ENCODE results near the gene FETUB. TPM values are rescaled to one million over a fixed set of nuclear protein-coding genes. Genes with fewer than 3 reads are reported as not detected.

Gene FETUB
- total and polyA plus RNA-seq, 2 of the 8 experiments (the other 6 are each of a cell fraction or from before 2014, with no cell fraction given) = 0.15 TPM; not detected in 1

DNA sequence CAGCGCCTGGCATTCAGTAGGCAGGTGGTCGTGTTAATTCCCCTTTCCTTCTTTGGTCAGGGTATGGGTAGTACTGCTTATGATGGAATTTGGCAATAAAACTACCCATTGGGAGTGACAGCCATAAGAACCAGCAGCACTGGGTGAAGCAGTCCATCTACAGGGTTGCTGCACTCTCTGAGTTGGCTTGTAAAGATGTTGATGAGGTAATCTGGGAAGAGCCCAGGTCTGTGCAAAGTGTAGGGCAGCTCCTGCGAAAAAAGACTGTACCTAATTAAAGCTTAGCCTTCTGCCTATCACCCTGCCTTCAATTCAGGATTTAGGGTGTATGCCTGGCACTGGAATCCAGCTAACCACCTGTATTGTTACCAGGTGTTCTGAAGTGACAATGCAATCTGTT is 4.7 kb upstream of the FETUB start:
- Histone ChIP-seq H3K23ac (ENCODE audit: insufficient read length) (no peak overlapping the region), H2BK120ac (replicated peaks; ENCODE audit: low read depth, low read length) (no peak overlapping the region), H3K18ac (ENCODE audit: extremely low read depth, low read length) (no peak overlapping the region), H4K20me1 (replicated peaks in 1 of 2; ENCODE audit: control insufficient read depth in 1 of 2, insufficient read depth in 2 of 2, low read length in 2 of 2) (no peaks in the 10 kb centered on the region), H3K56ac (replicated peaks; ENCODE audit: insufficient read length, low read depth, low read length) (no peak overlapping the region), H3K79me1 (ENCODE audit: low read depth, low read length) (no peaks in the 10 kb centered on the region), H3K4me3 (ENCODE audit: extremely low read depth in 1 of 4, insufficient read depth in 2 of 4, low read depth in 3 of 4, low read length in 4 of 4) (no peak overlapping the region), H2BK15ac (ENCODE audit: low read length) (no peak overlapping the region), H3K27ac (ENCODE audit: low read depth, low read length) (no peak overlapping the region), H3K4me2 (ENCODE audit: insufficient read depth in 1 of 2, low read depth in 2 of 2, low read length in 2 of 2) (no peak overlapping the region), H4K91ac (replicated peaks; ENCODE audit: insufficient read length, low read length) (no peak overlapping the region), H3K27me3 (replicated peaks in 1 of 4; ENCODE audit: control insufficient read depth in 3 of 4, extremely low read depth in 1 of 4, insufficient read depth in 3 of 4, low read length in 3 of 4) (no peaks in the 10 kb centered on the region), H2BK12ac (ENCODE audit: low read depth, low read length) (no peak overlapping the region), H3K79me2 (ENCODE audit: control insufficient read depth in 1 of 2, insufficient read depth in 2 of 2, low read length in 2 of 2) (no peaks in the 10 kb centered on the region), H3K14ac (ENCODE audit: insufficient read length) (no peak overlapping the region), H2AK5ac (ENCODE audit: low read depth, low read length) (no peak overlapping the region), H3K4ac (replicated peaks; ENCODE audit: insufficient read length, low read depth, low read length) (no peak overlapping the region), H3K23me2 (ENCODE audit: low read depth, low read length) (peaks cover 2% of the 10 kb centered on the region; the same call in 1 of the 2 replicates), H3K4me1 (replicated peaks in 1 of 4; ENCODE audit: control insufficient read depth in 3 of 4, insufficient read depth in 4 of 4, low read length in 3 of 4) (peaks cover 0 to 3% (median 2%) of the 10 kb centered on the region in 4 experiments; a peak in 3 of 7 replicates), H4K8ac (ENCODE audit: extremely low read depth, insufficient read depth, low read length) (no peak overlapping the region), H2BK5ac (ENCODE audit: low read depth, low read length) (no peak overlapping the region), H4K5ac (ENCODE audit: insufficient read length, low read depth, low read length) (no peak overlapping the region), H3K9ac (replicated peaks in 1 of 4; ENCODE audit: extremely low read depth in 1 of 4, low read depth in 3 of 4, low read length in 3 of 4) (no peak overlapping the region; a peak in 1 of 7 replicates), H2BK20ac (ENCODE audit: low read length) (no peak overlapping the region), H3K9me3 (ENCODE audit: insufficient read depth in 2 of 2, low read depth in 1 of 2, low read length in 1 of 2) (no peaks in the 10 kb centered on the region), H3K36me3 (ENCODE audit: control insufficient read depth in 2 of 4, insufficient read depth in 4 of 4, low read length in 3 of 4) (no peaks in the 10 kb centered on the region), H2AFZ (ENCODE audit: low read length) (no peak overlapping the region)
- DNase-seq (ENCODE audit: low read depth in 1 of 2, low spot score in 2 of 2) (no peak), FAIRE-seq (no peak)
- TF ChIP-seq TAF7 (optimal IDR thresholded peaks at IDR 0.05; ENCODE audit: borderline replicate concordance, low read depth, low read length) = no peak
- no peak for TF ChIP-seq GABPA (IDR thresholded peaks at IDR 0.05; ENCODE audit: borderline replicate concordance, insufficient read depth, low read length)
- TF ChIP-seq RBBP5 (IDR thresholded peaks at IDR 0.05; ENCODE audit: borderline replicate concordance, low read depth, low read length) = no peak
- TF ChIP-seq SRF (IDR thresholded peaks at IDR 0.05; ENCODE audit: low read depth, low read length) = no peak
- TF ChIP-seq, protein P1, sequence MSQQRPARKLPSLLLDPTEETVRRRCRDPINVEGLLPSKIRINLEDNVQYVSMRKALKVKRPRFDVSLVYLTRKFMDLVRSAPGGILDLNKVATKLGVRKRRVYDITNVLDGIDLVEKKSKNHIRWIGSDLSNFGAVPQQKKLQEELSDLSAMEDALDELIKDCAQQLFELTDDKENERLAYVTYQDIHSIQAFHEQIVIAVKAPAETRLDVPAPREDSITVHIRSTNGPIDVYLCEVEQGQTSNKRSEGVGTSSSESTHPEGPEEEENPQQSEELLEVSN (IDR thresholded peaks at IDR 0.05) = no peak
- no peak for TF ChIP-seq SIN3A (conservative IDR thresholded peaks at IDR 0.05 in 1 of 2, IDR thresholded peaks at IDR 0.05 in 1 of 2; ENCODE audit: low read depth in 1 of 2, low read length in 2 of 2)
- TF ChIP-seq EGR1 (IDR thresholded peaks at IDR 0.05; ENCODE audit: borderline replicate concordance, low read depth, low read length) = no peak
- TF ChIP-seq KDM1A (IDR thresholded peaks at IDR 0.05; ENCODE audit: borderline replicate concordance, low read length) = no peak
- no peak for TF ChIP-seq RFX5 (IDR thresholded peaks at IDR 0.05; ENCODE audit: borderline replicate concordance, low read depth, low read length)
- ChIA-PET POLR2A (ENCODE audit: partially characterized antibody) (interaction anchor here (2.0 kb wide), 1 partner anchor 148 kb away, joined by 11 read pairs; the partner anchor contains the start of gene EIF4A2), CTCF (ENCODE audit: partially characterized antibody) (interaction anchor here (1.0 to 3.9 kb wide), 2 partner anchors 20 to 105 kb away, joined by 3 to 35 read pairs; partner anchors contain the start of gene AHSG)
- 85% methylated on average over 3 of the region's 3 CpGs; no CpG with 5 or more reads in 1 of the 2 experiments for WGBS, 2 experiments (ENCODE audit: extremely low coverage in 1 of 2, insufficient coverage in 1 of 2, insufficient read length in 1 of 2, insufficient replicate concordance in 2 of 2, low coverage in 1 of 2, low lambda C conversion rate in 2 of 2, missing lambda C conversion rate in 1 of 2)
